ENCODE results near the gene SMIM20. TPM values are rescaled to one million over a fixed set of nuclear protein-coding genes. Genes with fewer than 3 reads are reported as not detected.

Gene SMIM20
- polyA plus RNA-seq, 1 donor from 2014 or later, result 19.1 TPM

DNA sequence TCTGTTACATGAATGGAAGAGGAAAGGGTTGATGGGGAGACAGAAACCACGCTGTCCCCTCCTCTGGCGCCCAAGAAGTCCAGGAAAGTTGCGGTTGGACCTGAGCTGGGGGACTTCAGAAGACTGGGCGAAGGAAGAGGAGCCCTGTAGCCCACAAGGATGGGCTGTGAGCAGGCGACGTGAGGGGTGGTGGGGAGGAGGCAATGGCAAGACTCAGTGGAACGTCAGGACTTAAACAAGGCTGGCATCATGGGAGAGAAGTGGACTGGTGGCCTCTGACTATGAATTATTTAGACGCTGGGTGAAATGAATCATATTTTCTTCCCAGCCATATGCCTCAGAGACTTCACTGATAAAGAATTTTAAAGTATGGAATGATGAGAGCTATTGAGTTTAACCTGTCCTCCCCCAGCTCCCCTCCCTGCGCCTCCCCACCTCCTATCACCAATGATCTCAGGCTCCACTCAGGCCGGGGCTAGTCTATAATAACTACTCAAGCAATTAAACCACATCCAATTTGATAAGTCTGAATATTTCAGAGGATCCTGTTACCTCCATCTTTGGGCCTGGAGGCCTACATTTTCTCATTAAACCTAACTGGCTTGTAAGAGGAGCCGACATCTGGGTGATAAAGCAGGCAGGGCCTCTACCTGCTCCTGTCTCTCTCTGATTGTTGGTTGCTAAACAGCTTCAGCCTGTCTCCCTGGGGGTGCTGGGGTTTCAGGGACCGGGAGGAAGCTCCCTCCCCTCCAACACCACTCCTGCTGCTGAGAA lies 63.6 kb downstream of the SMIM20 start:
- Histone ChIP-seq H2AFZ (ENCODE audit: low read depth, low read length) (no peak overlapping the region), H4K20me1 (ENCODE audit: insufficient read depth) (no peaks in the 10 kb centered on the region), H3K4me3 (ENCODE audit: low read length) (no peak overlapping the region), H3K4me2 (ENCODE audit: low read length) (no peak overlapping the region), H3K9ac (ENCODE audit: low read length) (no peak overlapping the region), H3K36me3 (ENCODE audit: insufficient read depth, low read length) (no peaks in the 10 kb centered on the region), H3K79me2 (replicated peaks; ENCODE audit: insufficient read depth, low read length) (no peaks in the 10 kb centered on the region), H3K27me3 (ENCODE audit: insufficient read depth, low read depth, low read length) (no peaks in the 10 kb centered on the region), H3F3A (ENCODE audit: insufficient read depth, low read length, poor library complexity, severe bottlenecking) (no peaks in the 10 kb centered on the region), H3K9me3 (ENCODE audit: low read length) (no peaks in the 10 kb centered on the region), H3K27ac (ENCODE audit: low read length) (no peak overlapping the region), H3K9me2 (ENCODE audit: insufficient read depth, low read length) (no peaks in the 10 kb centered on the region)
- TF ChIP-seq EZH2 (IDR thresholded peaks at IDR 0.05; ENCODE audit: borderline replicate concordance, insufficient read depth, low read length, poor library complexity, severe bottlenecking), result no peak
- TF ChIP-seq POLR2AphosphoS5 (IDR thresholded peaks at IDR 0.05), result no peak
- TF ChIP-seq, protein P1, sequence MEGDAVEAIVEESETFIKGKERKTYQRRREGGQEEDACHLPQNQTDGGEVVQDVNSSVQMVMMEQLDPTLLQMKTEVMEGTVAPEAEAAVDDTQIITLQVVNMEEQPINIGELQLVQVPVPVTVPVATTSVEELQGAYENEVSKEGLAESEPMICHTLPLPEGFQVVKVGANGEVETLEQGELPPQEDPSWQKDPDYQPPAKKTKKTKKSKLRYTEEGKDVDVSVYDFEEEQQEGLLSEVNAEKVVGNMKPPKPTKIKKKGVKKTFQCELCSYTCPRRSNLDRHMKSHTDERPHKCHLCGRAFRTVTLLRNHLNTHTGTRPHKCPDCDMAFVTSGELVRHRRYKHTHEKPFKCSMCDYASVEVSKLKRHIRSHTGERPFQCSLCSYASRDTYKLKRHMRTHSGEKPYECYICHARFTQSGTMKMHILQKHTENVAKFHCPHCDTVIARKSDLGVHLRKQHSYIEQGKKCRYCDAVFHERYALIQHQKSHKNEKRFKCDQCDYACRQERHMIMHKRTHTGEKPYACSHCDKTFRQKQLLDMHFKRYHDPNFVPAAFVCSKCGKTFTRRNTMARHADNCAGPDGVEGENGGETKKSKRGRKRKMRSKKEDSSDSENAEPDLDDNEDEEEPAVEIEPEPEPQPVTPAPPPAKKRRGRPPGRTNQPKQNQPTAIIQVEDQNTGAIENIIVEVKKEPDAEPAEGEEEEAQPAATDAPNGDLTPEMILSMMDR (IDR thresholded peaks at IDR 0.05; ENCODE audit: poor library complexity, severe bottlenecking), result no peak
- no peak for TF ChIP-seq TAF1 (IDR thresholded peaks at IDR 0.05; ENCODE audit: low read depth)
- no peak for TF ChIP-seq EP300 (conservative IDR thresholded peaks at IDR 0.05; ENCODE audit: poor library complexity, severe bottlenecking)
- no peak for TF ChIP-seq SMC3 (conservative IDR thresholded peaks at IDR 0.05; ENCODE audit: poor library complexity)
- TF ChIP-seq RAD21 (conservative IDR thresholded peaks at IDR 0.05), result no peak
- no peak for TF ChIP-seq MXI1 (conservative IDR thresholded peaks at IDR 0.05; ENCODE audit: poor library complexity, severe bottlenecking)
- TF ChIP-seq, protein P2, sequence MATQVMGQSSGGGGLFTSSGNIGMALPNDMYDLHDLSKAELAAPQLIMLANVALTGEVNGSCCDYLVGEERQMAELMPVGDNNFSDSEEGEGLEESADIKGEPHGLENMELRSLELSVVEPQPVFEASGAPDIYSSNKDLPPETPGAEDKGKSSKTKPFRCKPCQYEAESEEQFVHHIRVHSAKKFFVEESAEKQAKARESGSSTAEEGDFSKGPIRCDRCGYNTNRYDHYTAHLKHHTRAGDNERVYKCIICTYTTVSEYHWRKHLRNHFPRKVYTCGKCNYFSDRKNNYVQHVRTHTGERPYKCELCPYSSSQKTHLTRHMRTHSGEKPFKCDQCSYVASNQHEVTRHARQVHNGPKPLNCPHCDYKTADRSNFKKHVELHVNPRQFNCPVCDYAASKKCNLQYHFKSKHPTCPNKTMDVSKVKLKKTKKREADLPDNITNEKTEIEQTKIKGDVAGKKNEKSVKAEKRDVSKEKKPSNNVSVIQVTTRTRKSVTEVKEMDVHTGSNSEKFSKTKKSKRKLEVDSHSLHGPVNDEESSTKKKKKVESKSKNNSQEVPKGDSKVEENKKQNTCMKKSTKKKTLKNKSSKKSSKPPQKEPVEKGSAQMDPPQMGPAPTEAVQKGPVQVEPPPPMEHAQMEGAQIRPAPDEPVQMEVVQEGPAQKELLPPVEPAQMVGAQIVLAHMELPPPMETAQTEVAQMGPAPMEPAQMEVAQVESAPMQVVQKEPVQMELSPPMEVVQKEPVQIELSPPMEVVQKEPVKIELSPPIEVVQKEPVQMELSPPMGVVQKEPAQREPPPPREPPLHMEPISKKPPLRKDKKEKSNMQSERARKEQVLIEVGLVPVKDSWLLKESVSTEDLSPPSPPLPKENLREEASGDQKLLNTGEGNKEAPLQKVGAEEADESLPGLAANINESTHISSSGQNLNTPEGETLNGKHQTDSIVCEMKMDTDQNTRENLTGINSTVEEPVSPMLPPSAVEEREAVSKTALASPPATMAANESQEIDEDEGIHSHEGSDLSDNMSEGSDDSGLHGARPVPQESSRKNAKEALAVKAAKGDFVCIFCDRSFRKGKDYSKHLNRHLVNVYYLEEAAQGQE (IDR thresholded peaks at IDR 0.05; ENCODE audit: borderline replicate concordance), result no peak

DNA sequence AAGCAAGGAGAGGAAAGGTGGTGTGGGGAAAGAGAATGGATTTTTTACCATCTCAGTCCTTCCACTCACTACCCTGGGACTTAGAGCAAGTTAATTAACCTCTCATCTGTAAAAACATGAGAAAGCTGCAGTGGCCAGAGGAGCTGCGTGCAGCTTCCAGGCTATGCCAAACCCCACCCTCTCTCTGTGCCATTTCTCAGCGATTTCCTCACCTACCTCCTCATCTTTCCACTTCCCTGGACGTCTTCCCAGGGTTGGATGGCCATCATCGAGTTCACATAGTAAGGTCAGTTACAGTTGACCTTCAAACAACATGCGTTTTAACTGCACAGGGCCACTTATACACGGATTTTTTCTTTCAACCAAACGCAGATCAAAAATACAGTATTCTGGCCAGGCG lies 64.3 kb downstream of the SMIM20 start:
- Histone ChIP-seq H3K9me2 (ENCODE audit: insufficient read depth, low read length) (no peaks in the 10 kb centered on the region), H4K20me1 (ENCODE audit: insufficient read depth) (no peaks in the 10 kb centered on the region), H3K27ac (ENCODE audit: low read length) (no peak overlapping the region), H3K9me3 (ENCODE audit: low read length) (no peaks in the 10 kb centered on the region), H3K4me2 (ENCODE audit: low read length) (no peak overlapping the region), H3K9ac (ENCODE audit: low read length) (no peak overlapping the region), H3K36me3 (ENCODE audit: insufficient read depth, low read length) (no peaks in the 10 kb centered on the region), H3K4me3 (ENCODE audit: low read length) (no peak overlapping the region), H3F3A (ENCODE audit: insufficient read depth, low read length, poor library complexity, severe bottlenecking) (no peaks in the 10 kb centered on the region), H2AFZ (ENCODE audit: low read depth, low read length) (no peak overlapping the region), H3K79me2 (replicated peaks; ENCODE audit: insufficient read depth, low read length) (no peaks in the 10 kb centered on the region), H3K27me3 (ENCODE audit: insufficient read depth, low read depth, low read length) (no peaks in the 10 kb centered on the region)
- TF ChIP-seq, protein P1 (IDR thresholded peaks at IDR 0.05; ENCODE audit: poor library complexity, severe bottlenecking), result no peak

Other genes starting within 250 kb of the SMIM20 start
- gene SEL1L3, start 51.2 kb upstream of the SMIM20 start, polyA plus RNA-seq, result 2.0 and 2.7 TPM in 2 replicates